Gastrocnemius medialis (tissue), 4 donors: ENCODE data around the gene GTPBP4. TPM values are rescaled to one million over a fixed set of nuclear protein-coding genes. Genes with fewer than 3 reads are reported as not detected.
"Not testable (repeated sequence)": the region's sequence is repeated elsewhere in the genome, so short reads cannot be mapped to it uniquely, and the experiment has no call there.

ENCODE experiments used
- ATAC-seq, 2 donors: fragments of 150-250 bp; one replicate each; pipeline ENCODE4 v1.9.1; 2016
- DNase-seq, 2 donors: peaks; one replicate each; pipeline ENCODE4 v3.0.0-alpha.2; 2019
- H3K27ac ChIP-seq, 4 donors: fragments of 200-600 bp; sonication (generic); 1 replicate in 1 of 4; 2 replicates in 3 of 4; pipeline ENCODE4 v1.5.1; 2016 to 2018; ENCODE audit warnings: mild to moderate bottlenecking in 2 of 4, moderate library complexity in 1 of 4
- H3K27me3 ChIP-seq, 3 donors: fragments of 200-600 bp; sonication (generic) in 2 of 3; 1 replicate in 1 of 3; 2 replicates in 2 of 3; pipeline versions ENCODE4 v1.5.1 to v1.6.0; 2016 to 2019; ENCODE audit warnings: mild to moderate bottlenecking in 1 of 3, moderate library complexity in 1 of 3
- H3K36me3 ChIP-seq, 2 donors: fragments of 200-600 bp; sonication (generic) in 1 of 2; one replicate each; pipeline ENCODE4 v1.5.1; 2017 to 2018
- H3K4me1 ChIP-seq, 2 donors: fragments of 200-600 bp; sonication (generic) in 1 of 2; one replicate each; pipeline ENCODE4 v1.5.1; 2016 to 2017; ENCODE audit warnings: mild to moderate bottlenecking in 2 of 2
- H3K4me3 ChIP-seq, 4 donors: fragments of 200-600 bp; sonication (generic) in 3 of 4; 1 replicate in 1 of 4; 2 replicates in 3 of 4; pipeline ENCODE4 v1.5.1; 2016 to 2019; ENCODE audit warnings: mild to moderate bottlenecking in 2 of 4
- H3K9me3 ChIP-seq, 3 donors: fragments of 200-600 bp; sonication (generic) in 2 of 3; 1 replicate in 1 of 3; 2 replicates in 2 of 3; pipeline ENCODE4 v1.5.1; 2016 to 2019
- POLR2A ChIP-seq, 2 donors: fragments of 450-650 bp; IDR thresholded peaks; one replicate each; pipeline ENCODE4 v1.6.1; 2017; ENCODE audit warnings: antibody characterized with exemption in 2 of 2, mild to moderate bottlenecking in 2 of 2, moderate library complexity in 2 of 2
- in situ Hi-C, 4 donors: fragments of 200-750 bp; cut with MboI; loops; one replicate each; pipeline versions ENCODE4 v1.15.0 to v1.8.0; 2017; ENCODE audit warnings: low sequenced_read_pairs in 4 of 4
- intact Hi-C: fragments of 100-400 bp; cut with DNase I; formaldehyde crosslinking; loops from one replicate; pipeline ENCODE4 v1.15.1; 2023; ENCODE audit warnings: low total_unique reads
- total RNA-seq, 4 donors: library from RNA; depleted of rRNA; stranded (reverse); fragments of >200 nt; gene quantifications; one replicate each; pipeline versions ENCODE4 v1.1.0 to v1.2.3, GENCODE V29; 2016
- TF ChIP-seq, protein P1 (sequence below), 5 experiments: fragments of 450-650 bp in 3 of 5; fragments of 200-600 bp in 2 of 5; sonication (generic) in 2 of 5; IDR thresholded peaks in 4 of 5; conservative IDR thresholded peaks in 1 of 5; 1 replicate in 4 of 5; 2 replicates in 1 of 5; pipeline ENCODE4 v1.5.1; 2016 to 2019; ENCODE audit warnings: antibody characterized with exemption in 5 of 5, mild to moderate bottlenecking in 3 of 5, moderate library complexity in 3 of 5

The GTPBP4 gene
- total RNA-seq, 4 donors from 2014 or later, result 34.7 to 51.5 (median 38.5) TPM

DNA sequence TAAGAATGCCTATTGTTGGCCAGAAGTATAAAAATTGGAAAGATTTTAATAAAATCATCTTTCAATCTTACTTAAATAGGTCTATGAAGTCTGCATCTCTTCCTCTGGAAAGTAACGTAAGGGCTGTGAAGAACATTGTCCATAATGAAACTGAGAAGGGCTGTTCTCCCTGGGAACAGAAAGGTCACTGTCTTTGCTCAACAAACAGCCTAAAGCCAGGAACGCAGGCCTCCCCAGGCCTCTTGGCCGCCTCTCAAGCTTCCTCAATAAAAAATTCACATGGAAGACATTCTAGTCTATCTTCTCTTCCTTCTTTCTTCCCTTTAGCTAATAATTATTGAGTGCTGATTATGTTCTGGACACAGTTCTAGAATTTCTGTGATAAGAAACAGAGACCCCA, 46.5 kb downstream of the GTPBP4 start:
- Histone ChIP-seq H3K4me1 (peaks cover 39% of the 10 kb centered on the region in 2 donors), H3K27ac (peak overlapping the region; percentile 91 to 96 (median 93)), H3K36me3 (peaks cover 0 to 4% of the 10 kb centered on the region in 2 donors), H3K9me3 (no peaks in the 10 kb centered on the region), H3K27me3 (no peaks in the 10 kb centered on the region), H3K4me3 (peak overlapping the region in 2 of 4 donors; percentile 1 to 18)
- ATAC-seq (peak; percentile 31 to 59), DNase-seq (no peak)
- TF ChIP-seq POLR2A (IDR thresholded peaks at IDR 0.05), result no peak
- TF ChIP-seq, protein P1, sequence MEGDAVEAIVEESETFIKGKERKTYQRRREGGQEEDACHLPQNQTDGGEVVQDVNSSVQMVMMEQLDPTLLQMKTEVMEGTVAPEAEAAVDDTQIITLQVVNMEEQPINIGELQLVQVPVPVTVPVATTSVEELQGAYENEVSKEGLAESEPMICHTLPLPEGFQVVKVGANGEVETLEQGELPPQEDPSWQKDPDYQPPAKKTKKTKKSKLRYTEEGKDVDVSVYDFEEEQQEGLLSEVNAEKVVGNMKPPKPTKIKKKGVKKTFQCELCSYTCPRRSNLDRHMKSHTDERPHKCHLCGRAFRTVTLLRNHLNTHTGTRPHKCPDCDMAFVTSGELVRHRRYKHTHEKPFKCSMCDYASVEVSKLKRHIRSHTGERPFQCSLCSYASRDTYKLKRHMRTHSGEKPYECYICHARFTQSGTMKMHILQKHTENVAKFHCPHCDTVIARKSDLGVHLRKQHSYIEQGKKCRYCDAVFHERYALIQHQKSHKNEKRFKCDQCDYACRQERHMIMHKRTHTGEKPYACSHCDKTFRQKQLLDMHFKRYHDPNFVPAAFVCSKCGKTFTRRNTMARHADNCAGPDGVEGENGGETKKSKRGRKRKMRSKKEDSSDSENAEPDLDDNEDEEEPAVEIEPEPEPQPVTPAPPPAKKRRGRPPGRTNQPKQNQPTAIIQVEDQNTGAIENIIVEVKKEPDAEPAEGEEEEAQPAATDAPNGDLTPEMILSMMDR (IDR thresholded peaks at IDR 0.05 in 4 of 5, conservative IDR thresholded peaks at IDR 0.05 in 1 of 5), result no peak
- in situ Hi-C loops (no loop called here), intact Hi-C loops (no loop called here)

DNA sequence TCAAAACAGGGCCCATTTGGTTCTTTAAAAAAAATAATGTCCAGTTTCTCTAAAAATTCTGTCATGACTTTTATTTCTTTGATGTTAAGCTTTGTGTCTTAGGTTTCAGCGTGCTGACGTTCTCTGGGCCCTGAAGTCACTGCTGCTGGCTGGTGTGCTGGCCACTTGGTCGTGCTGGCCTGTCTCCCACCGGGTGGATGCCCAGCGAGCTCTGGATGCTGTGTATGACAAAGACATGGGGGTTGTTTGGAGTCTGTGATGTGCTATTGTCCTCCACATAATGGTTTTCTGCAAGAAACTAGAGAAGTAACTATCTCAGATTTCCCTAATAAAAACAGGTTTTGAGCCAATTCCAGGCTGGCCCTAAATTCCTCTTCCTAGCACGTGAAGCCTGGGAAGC, 47.0 kb downstream of the GTPBP4 start:
- DNase-seq (peak; percentile 39 to 80), ATAC-seq (peak; percentile 45 to 59)
- Histone ChIP-seq H3K27me3 (no peaks in the 10 kb centered on the region), H3K36me3 (peaks cover 0 to 6% of the 10 kb centered on the region in 2 donors), H3K4me3 (peak overlapping the region in 2 of 4 donors; percentile 1 to 18), H3K27ac (peak overlapping the region; percentile 91 to 96 (median 93)), H3K4me1 (peaks cover 39% of the 10 kb centered on the region in 2 donors), H3K9me3 (no peaks in the 10 kb centered on the region)
- intact Hi-C loops (no loop called here), in situ Hi-C loops (no loop called here)
- TF ChIP-seq POLR2A (IDR thresholded peaks at IDR 0.05), result peak in 1 of 2 donors; percentile 30
- TF ChIP-seq, protein P1 (IDR thresholded peaks at IDR 0.05 in 4 of 5, conservative IDR thresholded peaks at IDR 0.05 in 1 of 5), result no peak

DNA sequence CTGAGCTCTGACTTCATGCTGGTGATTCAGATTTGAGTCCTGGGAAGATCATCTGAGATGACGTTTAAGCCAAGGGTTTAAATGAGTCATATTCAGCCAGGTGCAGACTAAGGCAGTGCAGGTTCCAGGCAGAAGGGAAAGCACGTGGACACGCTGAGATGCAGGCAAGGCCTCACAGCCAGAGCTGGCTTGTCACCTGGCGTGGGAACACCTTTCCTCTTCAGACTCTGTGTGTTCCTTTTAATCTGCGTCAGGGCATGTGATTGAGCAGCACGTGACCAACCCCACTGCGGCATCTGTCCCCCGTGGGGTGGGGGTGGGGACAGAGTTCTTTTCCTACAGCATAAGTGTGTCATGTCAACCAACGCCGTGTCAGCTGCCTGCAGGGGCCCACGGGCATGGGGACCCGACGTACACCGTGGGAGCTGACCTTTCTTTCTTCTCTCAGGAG, 48.1 kb downstream of the GTPBP4 start:
- peak; percentile 67 to 77 for ATAC-seq

DNA sequence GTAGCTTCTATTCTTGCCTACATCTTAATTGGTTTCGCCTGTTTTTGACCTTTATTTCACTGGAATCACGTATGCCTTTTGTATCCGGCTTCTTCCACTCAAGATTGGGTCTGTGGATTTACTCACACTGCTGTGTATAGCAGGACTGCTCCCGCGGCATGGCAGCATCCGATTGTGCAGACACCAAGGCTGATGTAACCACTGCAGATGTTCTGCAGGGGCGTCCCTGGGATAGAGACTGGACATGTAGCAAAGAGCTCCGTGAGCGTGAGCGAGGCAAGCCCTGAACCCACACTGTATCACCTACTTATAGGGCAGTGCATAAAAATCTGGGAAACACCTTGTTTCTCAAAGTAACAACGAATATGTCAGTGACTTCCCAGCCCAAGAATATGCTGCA, 48.9 kb downstream of the GTPBP4 start:
- in situ Hi-C loops, result no loop called here
- intact Hi-C loops, result no loop called here
- no peak for ATAC-seq
- TF ChIP-seq, protein P1 (IDR thresholded peaks at IDR 0.05 in 4 of 5, conservative IDR thresholded peaks at IDR 0.05 in 1 of 5), result no peak
- peak overlapping the region; percentile 91 to 96 (median 93) for H3K27ac ChIP-seq
- peaks cover 0 to 25% of the 10 kb centered on the region in 2 donors for H3K36me3 ChIP-seq
- no peak for DNase-seq
- peaks cover 39% of the 10 kb centered on the region in 2 donors for H3K4me1 ChIP-seq
- no peaks in the 10 kb centered on the region for H3K9me3 ChIP-seq
- H3K27me3 ChIP-seq, result no peaks in the 10 kb centered on the region
- no peak overlapping the region for H3K4me3 ChIP-seq

More for the DNA sequence above, 48.1 kb downstream of the GTPBP4 start:
- Histone ChIP-seq H3K27me3 (no peaks in the 10 kb centered on the region), H3K27ac (peak overlapping the region; percentile 91 to 96 (median 93)), H3K4me3 (no peak overlapping the region), H3K36me3 (peaks cover 0 to 18% of the 10 kb centered on the region in 2 donors), H3K4me1 (peaks cover 39% of the 10 kb centered on the region in 2 donors), H3K9me3 (no peaks in the 10 kb centered on the region)
- TF ChIP-seq, protein P1 (IDR thresholded peaks at IDR 0.05 in 4 of 5, conservative IDR thresholded peaks at IDR 0.05 in 1 of 5), result no peak
- peak in 1 of 2 donors; percentile 22 for TF ChIP-seq POLR2A (IDR thresholded peaks at IDR 0.05)
- peak; percentile 82 to 86 for DNase-seq
- in situ Hi-C loops (no loop called here), intact Hi-C loops (no loop called here)

DNA sequence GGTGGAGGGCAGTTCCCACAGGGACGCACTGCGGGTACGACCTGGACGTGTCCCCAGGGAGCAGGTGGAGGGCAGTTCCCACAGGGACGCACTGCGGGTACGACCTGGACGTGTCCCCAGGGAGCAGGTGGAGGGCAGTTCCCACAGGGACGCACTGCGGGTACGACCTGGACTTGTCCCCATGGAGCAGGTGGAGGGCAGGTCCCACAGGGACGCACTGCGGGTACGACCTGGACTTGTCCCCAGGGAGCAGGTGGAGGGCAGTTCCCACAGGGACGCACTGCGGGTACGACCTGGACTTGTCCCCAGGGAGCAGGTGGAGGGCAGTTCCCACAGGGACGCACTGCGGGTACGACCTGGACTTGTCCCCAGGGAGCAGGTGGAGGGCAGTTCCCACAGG, 50.5 kb downstream of the GTPBP4 start:
- H3K9me3 ChIP-seq, in situ Hi-C loops, intact Hi-C loops, H3K4me3 ChIP-seq, DNase-seq, H3K27me3 ChIP-seq, ATAC-seq: not testable (repeated sequence)
- Histone ChIP-seq H3K4me1 (peaks cover 43 to 49% of the 10 kb centered on the region in 2 donors), H3K36me3 (peaks cover 0 to 38% of the 10 kb centered on the region in 2 donors), H3K27ac (peak overlapping the region; percentile 91 to 96 (median 93))
